Naive thymus-derived CD4-positive, alpha-beta T cell (primary cell): ENCODE data around the gene WFDC8. TPM values are rescaled to one million over a fixed set of nuclear protein-coding genes. Genes with fewer than 3 reads are reported as not detected.
A peak's percentile ranks its signal among the peaks of the same experiment; 100 is the strongest.

Experiments used
- ATAC-seq: fragments of 150-1000 bp; cut with Tn5 transposase; 2 replicates; pipeline ENCODE4 v1.10.0; 2021; ENCODE audit warnings: mild to moderate bottlenecking, moderate library complexity
- CTCF ChIA-PET: fragments of 350-600 bp; sonication (Branson Sonifier 250); formaldehyde crosslinking; loops from one replicate; lab custom pipeline; 2021; ENCODE audit warnings: antibody characterized with exemption; lab: Charles Lee
- POLR2A ChIA-PET: fragments of 350-600 bp; sonication (Branson Sonifier 250); formaldehyde crosslinking; loops from one replicate; lab custom pipeline; 2021; ENCODE audit warnings: antibody characterized with exemption, inconsistent platforms; lab: Charles Lee
- DNase-seq, 9 donors: peaks; one replicate each; pipeline versions ENCODE4 v3.0.0 to v3.0.0-alpha.2; 2020 to 2022; ENCODE audit warnings: mixed read lengths in 1 of 9
- H3K27ac ChIP-seq: one replicate; pipeline ENCODE4 v1.7.0; 2013; ENCODE audit warnings: mild to moderate bottlenecking, low read depth, low read length, moderate library complexity
- H3K27me3 ChIP-seq, 2 donors: one replicate each; pipeline ENCODE4 v1.7.0; 2013; ENCODE audit warnings: low read length in 2 of 2, mild to moderate bottlenecking in 2 of 2, moderate library complexity in 2 of 2; ENCODE audit not compliant: control insufficient read depth in 2 of 2, insufficient read depth in 2 of 2
- H3K36me3 ChIP-seq, 3 experiments: 1 replicate in 2 of 3; 2 replicates in 1 of 3; pipeline ENCODE4 v1.7.0; 2013; ENCODE audit warnings: low read length in 3 of 3, mild to moderate bottlenecking in 3 of 3, moderate library complexity in 1 of 3; ENCODE audit not compliant: insufficient read depth in 3 of 3, control insufficient read depth in 2 of 3
- H3K4me1 ChIP-seq, 2 donors: one replicate each; pipeline ENCODE4 v1.7.0; 2013; ENCODE audit warnings: low read length in 2 of 2, mild to moderate bottlenecking in 2 of 2, moderate library complexity in 1 of 2; ENCODE audit not compliant: control insufficient read depth in 2 of 2, insufficient read depth in 2 of 2
- H3K4me3 ChIP-seq: 2 replicates; pipeline ENCODE4 v1.7.0; 2013; ENCODE audit warnings: mild to moderate bottlenecking, low read length
- H3K9me3 ChIP-seq, 3 experiments: 1 replicate in 2 of 3; 2 replicates in 1 of 3; pipeline ENCODE4 v1.7.0; 2013; ENCODE audit warnings: low read length in 3 of 3; ENCODE audit not compliant: control insufficient read depth in 2 of 3
- H3K27ac Mint-ChIP-seq, 9 donors: one replicate each; pipeline ENCODE4 v1.8.0; 2020 to 2022; ENCODE audit warnings: mixed read lengths in 9 of 9, mild to moderate bottlenecking in 8 of 9, moderate library complexity in 5 of 9, inconsistent platforms in 2 of 9
- H3K27me3 Mint-ChIP-seq, 5 donors: one replicate each; pipeline ENCODE4 v1.8.0; 2021 to 2022; ENCODE audit warnings: mixed read lengths in 5 of 5, mild to moderate bottlenecking in 1 of 5
- H3K36me3 Mint-ChIP-seq, 5 donors: one replicate each; pipeline ENCODE4 v1.8.0; 2020 to 2022; ENCODE audit warnings: mixed read lengths in 5 of 5, mild to moderate bottlenecking in 3 of 5, inconsistent platforms in 1 of 5
- H3K4me1 Mint-ChIP-seq, 7 donors: one replicate each; pipeline ENCODE4 v1.8.0; 2020 to 2022; ENCODE audit warnings: mixed read lengths in 7 of 7, mild to moderate bottlenecking in 3 of 7, inconsistent platforms in 1 of 7
- H3K4me3 Mint-ChIP-seq, 10 donors: one replicate each; pipeline ENCODE4 v1.8.0; 2020 to 2022; ENCODE audit warnings: mild to moderate bottlenecking in 10 of 10, mixed read lengths in 10 of 10, moderate library complexity in 6 of 10, inconsistent platforms in 2 of 10
- H3K9me3 Mint-ChIP-seq, 11 donors: one replicate each; pipeline ENCODE4 v1.8.0; 2020 to 2022; ENCODE audit warnings: mixed read lengths in 11 of 11, mild to moderate bottlenecking in 4 of 11, inconsistent platforms in 1 of 11, moderate library complexity in 1 of 11
- intact Hi-C, 2 donors: fragments of 100-400 bp; cut with micrococcal nuclease; formaldehyde crosslinking; loops; one replicate each; pipeline ENCODE4 v1.15.1; 2023
- polyA plus RNA-seq, 2 donors: library from polyadenylated mRNA; unstranded; fragments of 300-500 nt; fragmentation: Illumina TruSeq; gene quantifications; one replicate each; pipeline ENCODE4 v1.2.3, GENCODE V29; 2021
- total RNA-seq, 6 experiments: library from RNA in 5 of 6; stranded (reverse) in 5 of 6; gene quantifications; 1 replicate in 5 of 6; 2 replicates in 1 of 6; pipeline ENCODE4 v1.2.3 and lab custom pipeline; 2021 to 2026

Gene WFDC8
- not detected for total RNA-seq
- polyA plus RNA-seq, result not detected
- not detected for total RNA-seq (lab: John Stamatoyannopoulos, UW)

- Histone ChIP-seq H3K27ac (no peak within 1 kb of the TSS), H3K4me3 (no peak within 1 kb of the TSS), H3K36me3 (no peaks in the 10 kb centered on the region), H3K4me1 (no peaks in the 10 kb centered on the region), H3K27me3 (no peaks in the 10 kb centered on the region), H3K9me3 (no peaks in the 10 kb centered on the region)
- Mint-ChIP-seq H3K4me3 (no peak within 1 kb of the TSS), H3K27ac (peak within 1 kb of the TSS in 1 of 9 donors; percentile 24), H3K9me3 (peaks cover 0 to 2% (median 0%) of the 10 kb centered on the region in 11 donors), H3K36me3 (no peaks in the 10 kb centered on the region), H3K4me1 (no peaks in the 10 kb centered on the region), H3K27me3 (peaks cover 8 to 43% (median 27%) of the 10 kb centered on the region in 5 donors)
- no peak for DNase-seq
- ChIA-PET CTCF (no interaction called here), POLR2A (no interaction called here)
- ATAC-seq, result no peak
- intact Hi-C loops, result no loop called here
These were observed at the start of gene WFDC8 for GRCh38 chr20:45579184-45579583. Gene WFDC8 (minus strand): TSS chr20:45579284. CDS start chr20:45579247, 37 bp downstream.

GRCh38 chr20:45626540-45626939 is 47.5 kb upstream of the WFDC8 start:
- no peaks in the 10 kb centered on the region for H3K9me3 ChIP-seq
- no peak for DNase-seq
- peaks cover 0 to 4% of the 10 kb centered on the region in 2 donors for H3K27me3 ChIP-seq
- ATAC-seq, result no peak
- H3K27ac ChIP-seq, result no peak overlapping the region
- H3K9me3 Mint-ChIP-seq, result peaks cover 0 to 11% (median 5%) of the 10 kb centered on the region in 11 donors
- no peaks in the 10 kb centered on the region for H3K36me3 Mint-ChIP-seq
- no peaks in the 10 kb centered on the region for H3K36me3 ChIP-seq
- POLR2A ChIA-PET, result no interaction called here
- CTCF ChIA-PET, result no interaction called here
- no peak overlapping the region for H3K4me3 Mint-ChIP-seq
- H3K4me3 ChIP-seq, result no peak overlapping the region
- intact Hi-C loops, result no loop called here
- H3K27me3 Mint-ChIP-seq, result peaks cover 10 to 50% (median 32%) of the 10 kb centered on the region in 5 donors
- peaks cover 0 to 5% (median 0%) of the 10 kb centered on the region in 7 donors for H3K4me1 Mint-ChIP-seq
- H3K4me1 ChIP-seq, result no peaks in the 10 kb centered on the region
- no peak overlapping the region for H3K27ac Mint-ChIP-seq

- Histone ChIP-seq H3K4me1 (no peaks in the 10 kb centered on the region), H3K27ac (no peak overlapping the region), H3K4me3 (no peak overlapping the region), H3K9me3 (no peaks in the 10 kb centered on the region), H3K27me3 (no peaks in the 10 kb centered on the region), H3K36me3 (no peaks in the 10 kb centered on the region)
- peaks cover 0 to 14% (median 5%) of the 10 kb centered on the region in 11 donors for H3K9me3 Mint-ChIP-seq
- H3K27ac Mint-ChIP-seq, result no peak overlapping the region
- peaks cover 3 to 16% (median 9%) of the 10 kb centered on the region in 5 donors for H3K27me3 Mint-ChIP-seq
- no peak overlapping the region for H3K4me3 Mint-ChIP-seq
- ATAC-seq, result no peak
- H3K4me1 Mint-ChIP-seq, result no peaks in the 10 kb centered on the region
- ChIA-PET POLR2A (no interaction called here), CTCF (no interaction called here)
- intact Hi-C loops, result no loop called here
- no peaks in the 10 kb centered on the region for H3K36me3 Mint-ChIP-seq
- DNase-seq, result no peak
These were observed 42.5 kb upstream of the WFDC8 start for GRCh38 chr20:45621593-45621992.

- Histone ChIP-seq H3K4me3 (no peak overlapping the region), H3K36me3 (no peaks in the 10 kb centered on the region), H3K9me3 (no peaks in the 10 kb centered on the region), H3K27me3 (no peaks in the 10 kb centered on the region), H3K27ac (no peak overlapping the region), H3K4me1 (no peaks in the 10 kb centered on the region)
- DNase-seq, result no peak
- Mint-ChIP-seq H3K4me3 (no peak overlapping the region), H3K4me1 (no peaks in the 10 kb centered on the region), H3K36me3 (no peaks in the 10 kb centered on the region), H3K27me3 (peaks cover 0 to 5% (median 0%) of the 10 kb centered on the region in 5 donors), H3K27ac (no peak overlapping the region), H3K9me3 (peaks cover 0 to 5% (median 0%) of the 10 kb centered on the region in 11 donors)
- no peak for ATAC-seq
- POLR2A ChIA-PET, result no interaction called here
- CTCF ChIA-PET, result no interaction called here
- intact Hi-C loops, result no loop called here
These were observed 38.5 kb upstream of the WFDC8 start for GRCh38 chr20:45617591-45617990.

- H3K36me3 ChIP-seq, result no peaks in the 10 kb centered on the region
- H3K27ac ChIP-seq, result no peak overlapping the region
- ATAC-seq (no peak), DNase-seq (no peak)
- no peaks in the 10 kb centered on the region for H3K9me3 ChIP-seq
- H3K4me3 Mint-ChIP-seq, result no peak overlapping the region
- peaks cover 0 to 9% (median 0%) of the 10 kb centered on the region in 7 donors for H3K4me1 Mint-ChIP-seq
- H3K4me1 ChIP-seq, result no peaks in the 10 kb centered on the region
- peaks cover 0 to 33% (median 9%) of the 10 kb centered on the region in 5 donors for H3K27me3 Mint-ChIP-seq
- intact Hi-C loops, result no loop called here
- peaks cover 0 to 15% (median 6%) of the 10 kb centered on the region in 11 donors for H3K9me3 Mint-ChIP-seq
- no peaks in the 10 kb centered on the region for H3K27me3 ChIP-seq
- ChIA-PET CTCF (no interaction called here), POLR2A (no interaction called here)
- no peak overlapping the region for H3K4me3 ChIP-seq
- peaks cover 0 to 4% (median 0%) of the 10 kb centered on the region in 5 donors for H3K36me3 Mint-ChIP-seq
- no peak overlapping the region for H3K27ac Mint-ChIP-seq
These were observed 33.2 kb upstream of the WFDC8 start for GRCh38 chr20:45612314-45612713.

GRCh38 chr20:45611054-45611453 is 32.0 kb upstream of the WFDC8 start:
- DNase-seq, result peak in 1 of 9 donors; percentile 52
- Histone ChIP-seq H3K36me3 (no peaks in the 10 kb centered on the region), H3K4me1 (no peaks in the 10 kb centered on the region), H3K9me3 (peaks cover 0 to 7% (median 0%) of the 10 kb centered on the region in 3 experiments), H3K27ac (no peak overlapping the region), H3K4me3 (no peak overlapping the region), H3K27me3 (no peaks in the 10 kb centered on the region)
- peaks cover 3 to 9% (median 6%) of the 10 kb centered on the region in 7 donors for H3K4me1 Mint-ChIP-seq
- H3K9me3 Mint-ChIP-seq, result peaks cover 4 to 21% (median 11%) of the 10 kb centered on the region in 11 donors
- peaks cover 0 to 4% (median 0%) of the 10 kb centered on the region in 5 donors for H3K36me3 Mint-ChIP-seq
- no peak for ATAC-seq
- no peak overlapping the region for H3K4me3 Mint-ChIP-seq
- intact Hi-C loops, result no loop called here
- H3K27me3 Mint-ChIP-seq, result peaks cover 0 to 36% (median 9%) of the 10 kb centered on the region in 5 donors
- ChIA-PET CTCF (no interaction called here), POLR2A (no interaction called here)
- H3K27ac Mint-ChIP-seq, result no peak overlapping the region

GRCh38 chr20:45607810-45608209 is 28.7 kb upstream of the WFDC8 start:
- Mint-ChIP-seq H3K36me3 (peaks cover 0 to 8% (median 4%) of the 10 kb centered on the region in 5 donors), H3K9me3 (peaks cover 4 to 38% (median 20%) of the 10 kb centered on the region in 11 donors), H3K27me3 (peaks cover 0 to 60% (median 32%) of the 10 kb centered on the region in 5 donors), H3K4me1 (peaks cover 3 to 9% (median 8%) of the 10 kb centered on the region in 7 donors), H3K27ac (no peak overlapping the region), H3K4me3 (no peak overlapping the region)
- H3K27ac ChIP-seq, result no peak overlapping the region
- no peaks in the 10 kb centered on the region for H3K27me3 ChIP-seq
- ATAC-seq (no peak), DNase-seq (no peak)
- ChIA-PET CTCF (no interaction called here), POLR2A (no interaction called here)
- H3K9me3 ChIP-seq, result peaks cover 0 to 7% (median 0%) of the 10 kb centered on the region in 3 experiments
- no peaks in the 10 kb centered on the region for H3K36me3 ChIP-seq
- H3K4me1 ChIP-seq, result no peaks in the 10 kb centered on the region
- intact Hi-C loops, result no loop called here
- no peak overlapping the region for H3K4me3 ChIP-seq
